HepG2 (cell line): ENCODE data around the gene SLIT1. TPM values are rescaled to one million over a fixed set of nuclear protein-coding genes. Genes with fewer than 3 reads are reported as not detected.

Experiments used
- ATAC-seq: fragments of 200-7000 bp; cut with Tn5 transposase; 3 replicates; pipeline ENCODE4 v1.9.1; 2020; ENCODE audit warnings: mild to moderate bottlenecking, moderate library complexity
- BruUV-seq: library from RNA; stranded (reverse); fragments of 400-500 nt; replicated peaks from 2 replicates; lab custom pipeline; 2021; lab: Mats Ljungman, UMichigan
- CTCF ChIA-PET: fragments of 300-600 bp; formaldehyde crosslinking; extraction: SDS; loops from one replicate; lab custom pipeline; 2021; ENCODE audit warnings: low total read pairs, inconsistent platforms, low intra/inter-chr PET ratio; lab: Yijun Ruan, JAX
- POLR2A ChIA-PET: fragments of 350-600 bp; sonication (Branson Sonifier 250); formaldehyde crosslinking; loops from one replicate; lab custom pipeline; 2020; ENCODE audit warnings: antibody characterized with exemption, inconsistent platforms; lab: Yijun Ruan, JAX
- DNase-seq: peaks from one replicate; pipeline ENCODE4 v3.0.0-alpha.2; 2015; ENCODE audit warnings: low spot score
- FAIRE-seq: peaks from 3 replicates; lab custom pipeline; 2011; peaks lifted over from hg19 to GRCh38; lab: Jason Lieb, UNC
- H2AFZ ChIP-seq: one replicate; pipeline ENCODE4 v1.6.1; 2011; ENCODE audit warnings: low read length, inconsistent platforms
- H3K27ac ChIP-seq: fragments of 300-600 bp; 3 replicates; pipeline ENCODE4 v1.8.0; 2011; ENCODE audit warnings: mixed run types, mild to moderate bottlenecking, mixed read lengths, low read length, inconsistent platforms; ENCODE audit not compliant: insufficient read depth; ENCODE audit errors: extremely low read length
- H3K27me3 ChIP-seq, 2 experiments: fragments of 200-600 bp in 1 of 2; 2 replicates in 1 of 2; 3 replicates in 1 of 2; pipeline versions ENCODE4 v1.6.0 to v1.8.0; 2011; ENCODE audit warnings: low read length in 2 of 2, mild to moderate bottlenecking in 2 of 2, moderate library complexity in 2 of 2, inconsistent platforms in 1 of 2; ENCODE audit not compliant: insufficient read depth in 2 of 2, control insufficient read depth in 1 of 2
- H3K36me3 ChIP-seq, 2 experiments: fragments of 200-600 bp in 1 of 2; replicated peaks in 1 of 2; 2 replicates in 1 of 2; 3 replicates in 1 of 2; pipeline versions ENCODE4 v1.5.1 to v1.8.0; 2011; ENCODE audit warnings: low read length in 2 of 2, inconsistent platforms in 1 of 2; ENCODE audit not compliant: insufficient read depth in 2 of 2, control insufficient read depth in 1 of 2
- H3K4me1 ChIP-seq: 2 replicates; pipeline ENCODE4 v1.5.1; 2012; ENCODE audit warnings: low read length, inconsistent platforms; ENCODE audit not compliant: insufficient read depth
- H3K4me2 ChIP-seq: 2 replicates; pipeline ENCODE4 v1.6.0; 2011; ENCODE audit warnings: low read depth, low read length, inconsistent platforms
- H3K4me3 ChIP-seq, 3 experiments: fragments of 200-600 bp in 1 of 3; sonication (generic), shearing (Covaris generic) in 1 of 3; replicated peaks in 1 of 3; 2 replicates each; pipeline ENCODE4 v1.5.1; 2011 to 2016; ENCODE audit warnings: low read length in 3 of 3, inconsistent platforms in 2 of 3, low read depth in 2 of 3, mild to moderate bottlenecking in 2 of 3, control low read depth in 1 of 3, mixed read lengths in 1 of 3; ENCODE audit not compliant: insufficient read depth in 1 of 3
- H3K79me2 ChIP-seq: one replicate; pipeline ENCODE4 v1.6.1; 2011; ENCODE audit warnings: low read length, inconsistent platforms; ENCODE audit not compliant: insufficient read depth
- H3K9ac ChIP-seq: 2 replicates; pipeline ENCODE4 v1.6.0; 2011; ENCODE audit warnings: mild to moderate bottlenecking, low read depth, low read length, inconsistent platforms; ENCODE audit not compliant: insufficient read depth
- H3K9me3 ChIP-seq: 2 replicates; pipeline ENCODE4 v1.5.1; 2012; ENCODE audit warnings: mild to moderate bottlenecking, low read length
- H4K20me1 ChIP-seq: 2 replicates; pipeline ENCODE4 v1.6.0; 2011; ENCODE audit warnings: inconsistent platforms, mild to moderate bottlenecking, low read length, moderate library complexity; ENCODE audit not compliant: insufficient read depth
- IRF9 ChIP-seq: sonication (generic); formaldehyde crosslinking; IDR thresholded peaks from 2 replicates; pipeline ENCODE4 v1.8.0; 2022; ENCODE audit warnings: missing genetic modification reagents, mild to moderate bottlenecking, borderline replicate concordance
- KDM4B ChIP-seq: sonication (generic); formaldehyde crosslinking; IDR thresholded peaks from 2 replicates; pipeline ENCODE4 v1.4.0; 2020; ENCODE audit warnings: missing genetic modification reagents
- MBNL3 ChIP-seq: fragments of 250-450 bp; sonication (Bioruptor Pico); conservative IDR thresholded peaks from 2 replicates; pipeline ENCODE4 v1.8.0; 2022; ENCODE audit warnings: mild to moderate bottlenecking, inconsistent platforms
- MYPOP ChIP-seq: sonication (generic); formaldehyde crosslinking; IDR thresholded peaks from 2 replicates; pipeline ENCODE4 v1.8.1; 2023; ENCODE audit warnings: mild to moderate bottlenecking, moderate library complexity, missing genetic modification reagents
- NR2C2 ChIP-seq: sonication (generic); formaldehyde crosslinking; IDR thresholded peaks from 2 replicates; pipeline ENCODE4 v1.4.0; 2020; ENCODE audit warnings: missing genetic modification reagents, mild to moderate bottlenecking, moderate library complexity, borderline replicate concordance
- PCBP1 ChIP-seq: fragments of 200-400 bp; formaldehyde crosslinking; IDR thresholded peaks from 2 replicates; pipeline ENCODE4 v1.6.1; 2017; ENCODE audit warnings: mild to moderate bottlenecking, low read depth, low read length, borderline replicate concordance
- RNF219 ChIP-seq: sonication (generic); formaldehyde crosslinking; IDR thresholded peaks from 2 replicates; pipeline ENCODE4 v1.5.0; 2020; ENCODE audit warnings: mild to moderate bottlenecking, missing genetic modification reagents
- SATB2 ChIP-seq: sonication (generic); formaldehyde crosslinking; IDR thresholded peaks from 2 replicates; pipeline ENCODE4 v1.5.0; 2020; ENCODE audit warnings: missing genetic modification reagents
- TGIF2 ChIP-seq: IDR thresholded peaks from 2 replicates; pipeline ENCODE4 v1.6.1; 2016; ENCODE audit warnings: control low read depth, missing compliant biosample characterization
- THRA ChIP-seq: sonication (generic); formaldehyde crosslinking; IDR thresholded peaks from 2 replicates; pipeline ENCODE4 v1.4.0; 2020; ENCODE audit warnings: missing genetic modification reagents, borderline replicate concordance
- ZNF33A ChIP-seq: sonication (generic); formaldehyde crosslinking; IDR thresholded peaks from 2 replicates; pipeline ENCODE4 v1.5.1; 2020; ENCODE audit warnings: missing genetic modification reagents, mild to moderate bottlenecking, moderate library complexity, borderline replicate concordance
- ZNF362 ChIP-seq: sonication (generic); formaldehyde crosslinking; IDR thresholded peaks from 2 replicates; pipeline ENCODE4 v1.4.0; 2020; ENCODE audit warnings: missing genetic modification reagents, mild to moderate bottlenecking, borderline replicate concordance
- ZNF549 ChIP-seq: sonication (generic); formaldehyde crosslinking; IDR thresholded peaks from 2 replicates; pipeline ENCODE4 v1.5.0; 2020; ENCODE audit warnings: missing genetic modification reagents
- ZNF788 ChIP-seq: sonication (generic); formaldehyde crosslinking; IDR thresholded peaks from 2 replicates; pipeline ENCODE4 v1.5.0; 2020; ENCODE audit warnings: mild to moderate bottlenecking, missing genetic modification reagents, borderline replicate concordance
- ZNF792 ChIP-seq: IDR thresholded peaks from 2 replicates; pipeline ENCODE4 v1.6.1; 2016
- ZNF891 ChIP-seq: sonication (generic); formaldehyde crosslinking; IDR thresholded peaks from 2 replicates; pipeline ENCODE4 v1.5.0; 2020; ENCODE audit warnings: mild to moderate bottlenecking, missing genetic modification reagents
- ZSCAN9 ChIP-seq: IDR thresholded peaks from 2 replicates; pipeline ENCODE4 v1.6.1; 2016; ENCODE audit warnings: borderline replicate concordance
- WGBS: methylation state at CpG from one replicate; pipeline ENCODE4 v1.1.6; 2017; ENCODE audit warnings: low lambda C conversion rate; 5-methylcytosine and 5-hydroxymethylcytosine counted together
- in situ Hi-C: cut with HindIII; loops from 2 replicates; pipeline ENCODE4 v1.10.0; 2017; ENCODE audit warnings: low pct_unique_long_range_greater_than_20kb; ENCODE audit not compliant: extremely low pct_ligation_motif_present
- intact Hi-C: fragments of 100-400 bp; cut with micrococcal nuclease; formaldehyde crosslinking; loops from one replicate; pipeline ENCODE4 v1.10.0; 2022; ENCODE audit not compliant: unreplicated experiment
- polyA plus RNA-seq, 8 experiments: library from polyadenylated mRNA; depleted of rRNA in 3 of 8; stranded (reverse) in 7 of 8; unstranded in 1 of 8; fragments of >200 nt; fragmentation: Illumina TruSeq in 4 of 8; extraction: Trizol in 4 of 8; gene quantifications; 2 replicates each; pipeline versions ENCODE4 v1.2.1 to v1.2.3, GENCODE V29; 2011 to 2016; ENCODE audit warnings: low read depth in 4 of 8, missing spikeins in 1 of 8, mixed read lengths in 1 of 8; ENCODE audit not compliant: insufficient read depth in 1 of 8
- total RNA-seq, 5 experiments: library from RNA; depleted of rRNA; stranded (reverse); fragments of >200 nt; fragmentation: Illumina TruSeq; extraction: Trizol; gene quantifications; 2 replicates each; pipeline ENCODE4 v1.2.3, GENCODE V29; 2016; ENCODE audit warnings: low read depth in 1 of 5

SLIT1 gene
- total and polyA plus RNA-seq, 2 of the 13 experiments (the other 11 are each of a cell fraction or from before 2014, with no cell fraction given), result 0.09 to 0.33 TPM

GRCh38 chr10:97011397-97011796, 174.4 kb downstream of the SLIT1 start (continued):
- no peak for TF ChIP-seq THRA (CRISPR knock-in tag)
- no peak for TF ChIP-seq ZNF891 (CRISPR knock-in tag)
- TF ChIP-seq KDM4B (CRISPR knock-in tag), result no peak
- TF ChIP-seq ZNF33A (CRISPR knock-in tag), result no peak
- no peak for TF ChIP-seq MYPOP

GRCh38 chr10:97010695-97011206, 175.0 kb downstream of the SLIT1 start:
- Histone ChIP-seq H3K9ac (no peak overlapping the region), H2AFZ (no peak overlapping the region), H3K27me3 (peaks cover 2 to 18% of the 10 kb centered on the region in 2 experiments; a peak in 4 of 5 replicates), H4K20me1 (no peaks in the 10 kb centered on the region), H3K4me3 (no peak overlapping the region), H3K4me1 (no peaks in the 10 kb centered on the region), H3K79me2 (no peaks in the 10 kb centered on the region), H3K9me3 (peaks cover 12% of the 10 kb centered on the region), H3K36me3 (no peaks in the 10 kb centered on the region), H3K4me2 (no peak overlapping the region), H3K27ac (no peak overlapping the region)
- FAIRE-seq (no peak), DNase-seq (no peak), ATAC-seq (peak; percentile 55)
- in situ Hi-C loops, result no loop called here
- intact Hi-C loops, result no loop called here
- ChIA-PET POLR2A (no interaction called here), CTCF (no interaction called here)
- WGBS, result no CpG with 5 or more reads among the region's 4 CpGs
- BruUV-seq, result no TSS peak
- no peak for TF ChIP-seq RNF219 (CRISPR knock-in tag)
- no peak for TF ChIP-seq ZSCAN9
- no peak for TF ChIP-seq MBNL3 (CRISPR knock-in tag)
- TF ChIP-seq ZNF362 (CRISPR knock-in tag), result no peak
- TF ChIP-seq ZNF549 (CRISPR knock-in tag), result no peak
- TF ChIP-seq PCBP1, result no peak
- no peak for TF ChIP-seq TGIF2 (CRISPR knock-in tag)
- no peak for TF ChIP-seq IRF9 (CRISPR knock-in tag)
- TF ChIP-seq ZNF788 (CRISPR knock-in tag), result no peak
- no peak for TF ChIP-seq SATB2 (CRISPR knock-in tag)
- no peak for TF ChIP-seq ZNF792 (CRISPR knock-in tag)
- TF ChIP-seq NR2C2 (CRISPR knock-in tag), result no peak
